Measurements from ENCODE around the gene PHACTR3. TPM values are rescaled to one million over a fixed set of nuclear protein-coding genes. Genes with fewer than 3 reads are reported as not detected.

Gene PHACTR3
- total RNA-seq, 2 donors from 2014 or later: not detected

- no peaks in the 10 kb centered on the region for H3K4me1 Mint-ChIP-seq
- no peak overlapping the region for H3K27ac Mint-ChIP-seq
- no peaks in the 10 kb centered on the region for H3K9me3 Mint-ChIP-seq
- no peak overlapping the region for H3K4me3 Mint-ChIP-seq
- peaks cover 28% of the 10 kb centered on the region for H3K27me3 Mint-ChIP-seq
- no peaks in the 10 kb centered on the region for H3K36me3 Mint-ChIP-seq (ENCODE audit: low read depth)
- no peak for ATAC-seq (replicated peaks)
These were observed 24.8 kb upstream of the PHACTR3 start for GRCh38 chr20:59579404-59580145.

- Mint-ChIP-seq H3K9me3 (no peaks in the 10 kb centered on the region), H3K4me1 (no peaks in the 10 kb centered on the region), H3K27ac (no peak overlapping the region), H3K27me3 (peaks cover 25% of the 10 kb centered on the region), H3K36me3 (ENCODE audit: low read depth) (no peaks in the 10 kb centered on the region), H3K4me3 (no peak overlapping the region)
- ATAC-seq (replicated peaks): no peak
These were observed 24.0 kb upstream of the PHACTR3 start for GRCh38 chr20:59580146-59580946.

- Mint-ChIP-seq H3K4me1 (no peaks in the 10 kb centered on the region), H3K27ac (no peak overlapping the region), H3K27me3 (peaks cover 27% of the 10 kb centered on the region), H3K9me3 (no peaks in the 10 kb centered on the region), H3K4me3 (no peak overlapping the region), H3K36me3 (ENCODE audit: low read depth) (no peaks in the 10 kb centered on the region)
- no peak for ATAC-seq (replicated peaks)
These were observed 23.3 kb upstream of the PHACTR3 start for GRCh38 chr20:59580991-59581401.

GRCh38 chr20:59581993-59582679 lies 22.2 kb upstream of the PHACTR3 start:
- ATAC-seq (replicated peaks): no peak
- H3K27me3 Mint-ChIP-seq: peaks cover 34% of the 10 kb centered on the region
- no peaks in the 10 kb centered on the region for H3K9me3 Mint-ChIP-seq
- no peak overlapping the region for H3K4me3 Mint-ChIP-seq
- no peaks in the 10 kb centered on the region for H3K4me1 Mint-ChIP-seq
- H3K27ac Mint-ChIP-seq: no peak overlapping the region
- no peaks in the 10 kb centered on the region for H3K36me3 Mint-ChIP-seq (ENCODE audit: low read depth)

GRCh38 chr20:59583428-59584277 lies 20.7 kb upstream of the PHACTR3 start:
- H3K4me3 Mint-ChIP-seq: no peak overlapping the region
- H3K27ac Mint-ChIP-seq: no peak overlapping the region
- no peaks in the 10 kb centered on the region for H3K9me3 Mint-ChIP-seq

GRCh38 chr20:59584278-59584925 lies 19.9 kb upstream of the PHACTR3 start:
- Mint-ChIP-seq H3K9me3 (no peaks in the 10 kb centered on the region), H3K4me3 (no peak overlapping the region), H3K27ac (no peak overlapping the region), H3K27me3 (peaks cover 29% of the 10 kb centered on the region), H3K4me1 (no peaks in the 10 kb centered on the region), H3K36me3 (ENCODE audit: low read depth) (no peaks in the 10 kb centered on the region)
- ATAC-seq (replicated peaks): no peak

More at GRCh38 chr20:59583428-59584277, 20.7 kb upstream of the PHACTR3 start:
- Mint-ChIP-seq H3K27me3 (peaks cover 31% of the 10 kb centered on the region), H3K4me1 (no peaks in the 10 kb centered on the region), H3K36me3 (ENCODE audit: low read depth) (no peaks in the 10 kb centered on the region)
- ATAC-seq (replicated peaks): no peak

- no peak overlapping the region for H3K4me3 Mint-ChIP-seq
- no peaks in the 10 kb centered on the region for H3K9me3 Mint-ChIP-seq
- no peak for ATAC-seq (replicated peaks)
- H3K27ac Mint-ChIP-seq: no peak overlapping the region
- no peaks in the 10 kb centered on the region for H3K36me3 Mint-ChIP-seq (ENCODE audit: low read depth)
- H3K27me3 Mint-ChIP-seq: peaks cover 32% of the 10 kb centered on the region
- H3K4me1 Mint-ChIP-seq: no peaks in the 10 kb centered on the region
These were observed 18.5 kb upstream of the PHACTR3 start for GRCh38 chr20:59585714-59586409.

- Mint-ChIP-seq H3K4me3 (no peak overlapping the region), H3K4me1 (no peaks in the 10 kb centered on the region), H3K27me3 (peaks cover 32% of the 10 kb centered on the region), H3K9me3 (no peaks in the 10 kb centered on the region), H3K36me3 (ENCODE audit: low read depth) (no peaks in the 10 kb centered on the region), H3K27ac (no peak overlapping the region)
- no peak for ATAC-seq (replicated peaks)
These were observed 17.7 kb upstream of the PHACTR3 start for GRCh38 chr20:59586613-59587012.

- Mint-ChIP-seq H3K4me3 (no peak overlapping the region), H3K36me3 (ENCODE audit: low read depth) (no peaks in the 10 kb centered on the region), H3K27ac (no peak overlapping the region), H3K9me3 (no peaks in the 10 kb centered on the region), H3K27me3 (peaks cover 32% of the 10 kb centered on the region), H3K4me1 (no peaks in the 10 kb centered on the region)
- ATAC-seq (replicated peaks): no peak
These were observed 16.8 kb upstream of the PHACTR3 start for GRCh38 chr20:59587570-59587969.

- no peak overlapping the region for H3K27ac Mint-ChIP-seq
- H3K27me3 Mint-ChIP-seq: peaks cover 32% of the 10 kb centered on the region
- no peak for ATAC-seq (replicated peaks)
- H3K4me3 Mint-ChIP-seq: no peak overlapping the region
- H3K36me3 Mint-ChIP-seq (ENCODE audit: low read depth): no peaks in the 10 kb centered on the region
- H3K4me1 Mint-ChIP-seq: no peaks in the 10 kb centered on the region
- no peaks in the 10 kb centered on the region for H3K9me3 Mint-ChIP-seq
These were observed 16.0 kb upstream of the PHACTR3 start for GRCh38 chr20:59588236-59588855.

GRCh38 chr20:59589086-59589684 lies 15.2 kb upstream of the PHACTR3 start:
- no peaks in the 10 kb centered on the region for H3K36me3 Mint-ChIP-seq (ENCODE audit: low read depth)
- H3K27me3 Mint-ChIP-seq: peaks cover 34% of the 10 kb centered on the region
- no peak overlapping the region for H3K4me3 Mint-ChIP-seq
- H3K9me3 Mint-ChIP-seq: no peaks in the 10 kb centered on the region
- H3K4me1 Mint-ChIP-seq: no peaks in the 10 kb centered on the region
- no peak overlapping the region for H3K27ac Mint-ChIP-seq
- no peak for ATAC-seq (replicated peaks)

GRCh38 chr20:59591061-59591460 lies 13.3 kb upstream of the PHACTR3 start:
- no peaks in the 10 kb centered on the region for H3K9me3 Mint-ChIP-seq
- ATAC-seq (replicated peaks): no peak
- H3K36me3 Mint-ChIP-seq (ENCODE audit: low read depth): no peaks in the 10 kb centered on the region
- no peak overlapping the region for H3K4me3 Mint-ChIP-seq
- H3K4me1 Mint-ChIP-seq: no peaks in the 10 kb centered on the region
- no peak overlapping the region for H3K27ac Mint-ChIP-seq
- H3K27me3 Mint-ChIP-seq: peaks cover 45% of the 10 kb centered on the region
